HUES6 (cell line): ENCODE results near the gene NID1.
"Not testable (repeated sequence)": the region's sequence is repeated elsewhere in the genome, so short reads cannot be mapped to it uniquely, and the experiment has no call there.

Experiments
- H3K27ac ChIP-seq: 2 replicates; pipeline ENCODE4 v1.7.0; 2013; ENCODE audit warnings: low read depth, mild to moderate bottlenecking, low read length, inconsistent platforms
- H3K27me3 ChIP-seq: 2 replicates; pipeline ENCODE4 v1.6.1; 2013; ENCODE audit warnings: low read length; ENCODE audit not compliant: control insufficient read depth, insufficient read depth
- H3K36me3 ChIP-seq: 2 replicates; pipeline ENCODE4 v1.6.1; 2013; ENCODE audit warnings: low read length; ENCODE audit not compliant: control insufficient read depth, insufficient read depth
- H3K4me1 ChIP-seq: 2 replicates; pipeline ENCODE4 v1.6.1; 2013; ENCODE audit warnings: low read length; ENCODE audit not compliant: control insufficient read depth, insufficient read depth
- H3K4me3 ChIP-seq: 2 replicates; pipeline ENCODE4 v1.5.1; 2013; ENCODE audit warnings: low read depth, low read length
- H3K9ac ChIP-seq: one replicate; pipeline ENCODE4 v1.6.1; 2013; ENCODE audit warnings: mild to moderate bottlenecking, low read length
- H3K9me3 ChIP-seq: 2 replicates; pipeline ENCODE4 v1.6.1; 2013; ENCODE audit warnings: low read depth, low read length; ENCODE audit not compliant: control insufficient read depth, insufficient read depth

Gene NID1

DNA sequence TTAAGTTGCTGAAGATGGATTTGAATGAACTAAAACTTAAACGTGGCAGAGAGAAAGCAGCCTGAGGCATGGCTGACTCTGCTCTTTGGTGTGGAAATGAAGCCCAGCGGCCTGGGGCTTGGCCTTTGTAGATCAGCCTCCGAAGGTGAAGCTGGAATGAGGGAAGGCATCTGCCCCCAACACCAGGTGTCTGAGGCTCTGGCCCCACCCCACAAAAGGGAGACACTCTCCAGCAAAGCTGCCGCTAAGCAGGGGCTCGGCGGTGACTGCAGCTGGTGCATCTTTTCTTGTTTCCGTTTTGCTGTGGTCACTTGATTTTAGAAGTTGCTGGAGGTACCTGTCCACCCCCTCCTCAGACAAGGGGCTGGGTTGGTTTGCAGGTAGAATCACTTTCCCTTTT is 38.2 kb upstream of the NID1 start:
- Histone ChIP-seq H3K9me3 (no peaks in the 10 kb centered on the region), H3K27ac (no peak overlapping the region), H3K9ac (no peak overlapping the region), H3K27me3 (no peaks in the 10 kb centered on the region), H3K4me1 (peaks cover 12% of the 10 kb centered on the region), H3K36me3 (no peaks in the 10 kb centered on the region), H3K4me3 (peak overlapping the region; percentile 15; the same call in 1 of the 2 replicates)

DNA sequence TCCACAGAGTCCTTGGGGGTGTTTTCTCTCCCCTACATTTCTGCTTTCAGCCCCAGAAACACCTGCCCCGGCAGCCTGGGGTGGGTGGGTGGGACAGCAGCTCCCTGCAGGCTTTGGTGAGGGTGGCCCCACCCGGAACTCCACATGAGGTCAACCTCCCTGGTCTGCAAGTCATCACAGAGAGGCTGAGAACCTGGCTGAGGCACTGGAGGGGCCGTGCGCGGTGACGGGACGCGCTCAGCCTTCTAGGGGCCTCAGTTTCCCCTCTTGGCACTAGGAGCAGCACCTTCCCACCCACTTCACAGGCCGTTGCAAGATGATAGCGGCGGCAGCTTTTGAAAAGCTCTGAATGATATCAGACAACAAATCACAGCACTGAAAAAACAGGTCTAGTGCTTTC is 37.7 kb upstream of the NID1 start:
- H3K27me3 ChIP-seq, result no peaks in the 10 kb centered on the region
- no peak overlapping the region for H3K4me3 ChIP-seq
- no peaks in the 10 kb centered on the region for H3K9me3 ChIP-seq
- H3K4me1 ChIP-seq, result peaks cover 12% of the 10 kb centered on the region
- H3K27ac ChIP-seq, result no peak overlapping the region
- H3K9ac ChIP-seq, result no peak overlapping the region
- H3K36me3 ChIP-seq, result no peaks in the 10 kb centered on the region

DNA sequence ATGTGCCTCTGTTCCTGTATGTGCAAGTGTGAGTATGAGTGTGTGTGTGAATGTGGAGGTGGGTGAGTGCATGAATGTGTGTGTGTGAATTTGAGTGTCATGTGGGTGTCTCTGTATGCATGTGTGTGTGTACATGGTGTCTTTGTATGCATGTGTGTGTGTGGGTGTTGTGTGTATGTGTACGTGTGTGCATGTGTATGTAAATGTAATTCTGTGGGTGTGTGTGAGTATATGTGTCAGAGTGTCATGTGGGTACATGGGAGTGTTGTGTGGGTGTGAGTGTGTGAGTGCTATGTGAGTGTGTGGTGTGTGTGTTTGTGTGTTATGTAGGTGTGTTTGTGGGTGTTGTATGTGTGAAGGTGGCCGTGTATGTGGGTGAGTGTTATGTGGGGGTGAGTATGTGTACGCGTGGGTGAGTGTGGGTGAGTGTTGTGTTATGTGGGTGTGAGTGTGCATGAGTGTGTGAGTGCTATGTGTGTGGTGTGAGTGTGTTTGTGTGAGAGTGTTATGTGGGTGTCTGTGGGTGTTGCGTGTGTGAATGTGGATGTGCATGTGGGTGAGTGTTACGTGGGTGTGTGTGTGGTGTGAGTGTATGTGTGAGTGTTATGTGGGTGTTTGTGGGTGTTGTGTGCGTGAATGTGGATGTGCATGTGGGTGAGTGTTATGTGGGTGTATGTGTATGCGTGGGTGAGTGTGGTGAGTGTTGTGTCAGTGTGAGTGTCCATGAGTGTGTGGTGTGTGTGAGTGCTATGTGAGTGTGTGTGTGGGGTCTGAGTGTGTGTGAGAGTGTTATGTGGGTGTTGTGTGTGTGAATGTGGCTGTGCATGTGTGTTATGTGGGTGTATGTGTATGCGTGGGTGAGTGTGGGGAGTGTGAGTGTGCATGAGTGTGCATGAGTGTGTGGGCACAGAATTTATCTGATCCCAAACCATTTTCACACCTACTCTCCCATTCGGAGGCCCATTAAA is 36.6 kb upstream of the NID1 start:
- Histone ChIP-seq H3K27ac (no peak overlapping the region), H3K9ac (no peak overlapping the region), H3K4me3 (no peak overlapping the region), H3K27me3 (no peaks in the 10 kb centered on the region), H3K9me3 (peaks cover 7% of the 10 kb centered on the region), H3K4me1 (peaks cover 12% of the 10 kb centered on the region), H3K36me3 (no peaks in the 10 kb centered on the region)

DNA sequence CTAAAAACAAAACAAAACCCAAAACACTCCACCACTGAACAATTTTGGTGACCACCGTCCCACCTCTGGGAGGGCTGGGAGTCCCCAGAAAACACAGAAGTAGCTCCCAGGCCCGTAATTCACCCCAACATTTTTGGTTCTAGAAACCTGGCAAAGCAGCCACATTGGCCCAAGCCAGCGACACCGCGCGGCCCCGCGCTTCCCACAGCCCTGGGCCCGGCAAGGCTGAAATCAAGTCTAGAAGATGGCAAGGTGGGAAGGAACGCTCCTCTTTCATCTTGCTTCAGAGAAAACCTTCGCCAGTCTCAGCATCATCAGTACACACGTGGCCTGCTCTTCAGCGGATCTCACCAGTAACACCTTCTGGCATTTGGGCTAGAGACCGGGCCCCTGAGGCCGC is 35.9 kb upstream of the NID1 start:
- Histone ChIP-seq H3K4me3 (no peak overlapping the region), H3K36me3 (no peaks in the 10 kb centered on the region), H3K27ac (no peak overlapping the region), H3K27me3 (no peaks in the 10 kb centered on the region), H3K4me1 (peaks cover 12% of the 10 kb centered on the region), H3K9ac (no peak overlapping the region), H3K9me3 (peaks cover 10% of the 10 kb centered on the region)

DNA sequence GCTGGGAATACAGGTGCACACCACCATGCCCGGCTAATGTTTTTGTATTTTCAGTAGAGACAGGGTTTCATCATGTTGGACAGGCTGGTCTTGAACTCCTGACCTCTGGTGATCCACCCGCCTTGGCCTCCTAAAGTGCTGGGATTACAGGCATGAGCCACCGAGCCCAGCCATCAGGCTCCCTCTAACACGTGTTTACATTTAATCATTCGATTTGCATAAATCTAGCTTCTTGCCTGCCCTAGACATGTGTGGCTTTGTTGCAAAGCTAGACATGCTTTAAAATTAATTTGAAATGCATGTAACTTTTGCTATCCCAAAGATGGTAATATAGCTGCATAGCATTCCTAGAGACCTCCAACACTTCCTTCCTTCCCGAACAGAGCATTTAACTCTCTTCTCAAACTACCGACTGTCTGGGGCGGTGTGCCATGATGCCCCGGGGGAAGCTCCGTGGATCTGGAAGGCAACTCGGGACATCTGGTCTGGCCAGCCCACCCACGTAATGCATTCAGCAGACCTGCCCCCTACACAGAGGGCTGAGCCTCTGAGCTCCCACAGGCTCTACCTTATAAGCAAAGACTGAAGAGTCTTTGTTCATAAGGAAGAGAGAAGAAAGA is 34.6 kb upstream of the NID1 start:
- no peak overlapping the region for H3K27ac ChIP-seq
- no peak overlapping the region for H3K4me3 ChIP-seq

DNA sequence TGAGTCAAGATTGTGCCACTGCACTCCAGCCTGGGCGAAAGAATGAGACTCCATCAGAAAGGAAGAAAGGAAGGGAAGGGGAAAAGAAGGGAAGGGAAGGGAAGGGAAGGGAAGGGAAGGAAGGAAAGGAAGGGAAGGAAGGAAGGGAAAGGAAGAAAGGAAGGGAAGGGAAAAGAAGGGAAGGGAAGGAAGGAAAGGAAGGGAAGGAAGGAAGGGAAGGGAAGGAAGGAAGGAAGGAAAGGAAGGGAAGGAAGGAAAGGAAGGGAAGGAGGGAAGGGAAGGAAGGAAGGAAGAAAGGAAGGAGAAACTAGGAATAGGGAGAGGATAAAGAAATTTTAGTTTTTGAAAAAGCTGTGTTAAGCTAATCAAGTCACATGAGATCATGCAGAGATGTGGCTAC is 33.4 kb upstream of the NID1 start:
- Histone ChIP-seq H3K27ac (no peak overlapping the region), H3K4me1 (peaks cover 6% of the 10 kb centered on the region; the same call in 1 of the 2 replicates), H3K27me3 (no peaks in the 10 kb centered on the region), H3K36me3 (no peaks in the 10 kb centered on the region), H3K9me3 (peaks cover 14% of the 10 kb centered on the region), H3K9ac (no peak overlapping the region), H3K4me3 (no peak overlapping the region)

More for the DNA sequence above, 34.6 kb upstream of the NID1 start:
- H3K9ac ChIP-seq, result no peak overlapping the region
- peaks cover 14% of the 10 kb centered on the region for H3K9me3 ChIP-seq
- H3K4me1 ChIP-seq, result peaks cover 12% of the 10 kb centered on the region
- H3K27me3 ChIP-seq, result no peaks in the 10 kb centered on the region
- H3K36me3 ChIP-seq, result no peaks in the 10 kb centered on the region

DNA sequence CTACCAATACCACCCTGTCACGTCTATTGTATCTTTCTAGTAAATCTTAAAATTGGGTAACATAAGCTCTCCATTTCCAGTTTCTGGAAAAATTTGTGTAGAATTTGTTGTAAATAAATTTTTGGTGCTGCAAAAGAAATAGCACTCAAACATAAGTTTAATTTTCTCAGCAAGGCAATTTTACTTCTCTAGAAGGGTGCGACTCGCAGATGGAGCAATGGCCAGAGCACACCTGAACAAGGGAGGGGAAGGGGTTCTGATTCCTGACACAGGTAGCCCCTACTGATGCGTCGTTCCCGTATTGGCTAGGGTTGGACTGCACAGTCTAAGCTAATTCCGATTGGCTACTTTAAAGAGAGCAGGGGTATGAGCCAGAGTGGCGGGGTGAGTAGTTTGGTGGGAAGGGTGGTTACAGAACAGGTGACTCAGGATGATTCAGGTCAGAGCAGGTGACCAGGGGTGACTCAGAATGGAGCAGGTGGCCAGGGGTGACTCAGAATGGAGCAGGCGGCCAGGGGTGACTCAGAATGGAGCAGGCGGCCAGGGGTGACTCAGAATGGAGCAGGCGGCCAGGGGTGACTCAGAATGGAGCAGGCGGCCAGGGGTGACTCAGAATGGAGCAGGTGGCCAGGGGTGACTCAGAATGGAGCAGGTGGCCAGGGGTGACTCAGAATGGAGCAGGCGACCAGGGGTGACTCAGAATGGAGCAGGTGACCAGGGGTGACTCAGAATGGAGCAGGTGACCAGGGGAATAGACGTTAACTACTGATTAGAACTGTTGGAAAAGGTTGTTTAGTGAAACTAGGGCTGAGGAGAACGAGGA is 32.0 kb upstream of the NID1 start:
- H3K27ac ChIP-seq, H3K4me3 ChIP-seq, H3K27me3 ChIP-seq, H3K36me3 ChIP-seq, H3K4me1 ChIP-seq: not testable (repeated sequence)
- H3K9me3 ChIP-seq, result peaks cover 14% of the 10 kb centered on the region
- peak overlapping the region; percentile 2 for H3K9ac ChIP-seq

DNA sequence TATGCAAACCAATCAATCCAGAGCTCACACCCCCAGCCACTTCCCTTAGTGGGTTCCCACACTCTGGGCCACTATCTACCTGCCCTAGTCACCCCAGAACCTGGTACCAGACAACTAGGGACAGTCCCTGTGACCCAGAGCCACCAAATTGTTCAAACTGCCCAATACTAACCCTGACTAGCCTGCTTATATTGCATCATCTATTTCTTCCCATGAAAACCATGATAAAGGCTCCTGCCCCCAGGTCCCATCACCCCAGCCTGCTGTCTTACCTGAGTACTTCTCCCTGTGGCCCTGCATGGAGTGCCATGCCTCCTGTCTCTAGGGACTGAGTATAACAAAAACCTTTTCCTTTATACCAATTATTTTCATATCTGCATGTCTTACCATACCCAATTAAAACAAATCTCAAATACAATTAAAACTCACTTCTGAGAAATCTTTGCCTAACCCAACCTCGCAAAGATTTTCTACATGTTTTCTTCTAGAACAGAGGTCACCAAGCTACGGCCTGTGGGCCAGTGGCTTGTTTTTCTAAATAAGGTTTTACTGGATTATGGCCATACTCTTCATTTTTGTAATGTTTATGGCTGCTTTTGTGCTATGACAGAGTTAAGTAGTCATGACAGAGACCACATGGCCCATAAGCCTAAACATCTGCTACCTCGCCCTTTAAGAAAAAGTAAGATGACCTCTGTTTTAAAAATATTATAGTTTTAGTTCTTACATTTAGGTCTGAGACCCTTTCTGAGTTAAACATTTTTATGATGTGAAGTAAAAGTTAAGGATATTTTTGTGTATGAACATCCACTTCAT is 31.0 kb upstream of the NID1 start:
- peaks cover 14% of the 10 kb centered on the region for H3K9me3 ChIP-seq
- H3K9ac ChIP-seq, result no peak overlapping the region
- H3K27ac ChIP-seq, result no peak overlapping the region
- H3K4me3 ChIP-seq, result no peak overlapping the region
- H3K27me3 ChIP-seq, result no peaks in the 10 kb centered on the region
- H3K4me1 ChIP-seq, result no peaks in the 10 kb centered on the region
- no peaks in the 10 kb centered on the region for H3K36me3 ChIP-seq

DNA sequence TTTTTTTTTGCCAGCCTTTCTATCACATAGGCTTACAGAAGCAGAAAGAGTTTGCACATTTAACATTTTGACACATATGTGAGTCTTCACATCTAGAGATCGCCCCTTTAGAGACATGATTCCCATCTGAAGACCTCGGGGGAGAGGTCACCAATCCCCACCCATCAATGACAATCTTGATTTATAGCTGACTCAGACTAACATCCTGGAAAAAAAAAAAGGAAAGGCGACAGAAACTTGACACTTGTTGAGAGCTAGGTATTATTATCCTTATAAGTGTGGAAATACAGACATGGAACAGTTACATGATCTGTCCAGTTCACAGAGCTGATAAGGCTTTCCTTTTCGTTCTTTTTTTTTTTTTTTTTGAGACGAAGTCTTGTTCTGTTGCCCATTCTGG is 28.0 kb upstream of the NID1 start:
- no peak overlapping the region for H3K9ac ChIP-seq
- H3K4me3 ChIP-seq, result no peak overlapping the region
- H3K9me3 ChIP-seq, result peaks cover 14% of the 10 kb centered on the region
- H3K36me3 ChIP-seq, result no peaks in the 10 kb centered on the region
- H3K27me3 ChIP-seq, result no peaks in the 10 kb centered on the region
- H3K4me1 ChIP-seq, result no peaks in the 10 kb centered on the region
- H3K27ac ChIP-seq, result no peak overlapping the region

DNA sequence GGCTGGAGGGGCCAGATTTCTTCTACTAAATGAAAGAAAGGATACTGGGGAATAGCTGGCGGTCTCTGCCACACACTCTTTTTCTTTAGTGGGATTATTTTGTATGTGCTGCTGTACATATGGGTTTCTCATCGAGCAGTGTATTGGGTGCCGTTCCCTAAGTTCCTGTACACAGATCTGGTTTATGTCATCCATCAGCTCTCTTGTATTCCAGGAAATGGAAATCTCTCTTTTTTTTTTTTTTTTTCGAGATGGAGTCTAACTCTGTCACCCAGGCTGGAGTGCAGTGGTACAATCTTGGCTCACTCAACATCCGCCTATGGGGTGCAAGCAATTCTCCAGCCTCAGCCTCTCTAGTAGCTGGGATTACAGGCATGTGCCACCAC is 27.0 kb upstream of the NID1 start:
- H3K27me3 ChIP-seq, result no peaks in the 10 kb centered on the region
- H3K9ac ChIP-seq, result no peak overlapping the region
- H3K4me3 ChIP-seq, result no peak overlapping the region
- H3K9me3 ChIP-seq, result peaks cover 10% of the 10 kb centered on the region
- H3K27ac ChIP-seq, result no peak overlapping the region
- H3K36me3 ChIP-seq, result no peaks in the 10 kb centered on the region
- no peaks in the 10 kb centered on the region for H3K4me1 ChIP-seq
